GM18868 (cell line): Measurements from ENCODE around the gene RCSD1.

Source experiments
- ATAC-seq: cut with Tn5 transposase; IDR thresholded peaks from one replicate; pipeline ENCODE4 v1.9.1; 2021; ENCODE audit warnings: mild to moderate bottlenecking, moderate library complexity; ENCODE audit not compliant: unreplicated experiment

The RCSD1 gene

GRCh38 chr1:167683226-167683625 lies 53.2 kb downstream of the RCSD1 start:
- ATAC-seq = no peak

- ATAC-seq = no peak
Observed at GRCh38 chr1:167683641-167684502, 53.8 kb downstream of the RCSD1 start.

GRCh38 chr1:167685844-167686243 lies 55.8 kb downstream of the RCSD1 start:
- ATAC-seq = no peak

GRCh38 chr1:167687919-167688519 lies 58.0 kb downstream of the RCSD1 start:
- ATAC-seq = peak; percentile 63

- no peak for ATAC-seq
Observed at GRCh38 chr1:167689567-167689920, 59.5 kb downstream of the RCSD1 start.

GRCh38 chr1:167690053-167690452 lies 60.0 kb downstream of the RCSD1 start:
- ATAC-seq = no peak

- no peak for ATAC-seq
Observed at GRCh38 chr1:167693425-167694045, 63.5 kb downstream of the RCSD1 start.

- no peak for ATAC-seq
Observed at GRCh38 chr1:167694691-167695090, 64.7 kb downstream of the RCSD1 start.

- ATAC-seq = no peak
Observed at GRCh38 chr1:167695147-167695546, 65.1 kb downstream of the RCSD1 start.

GRCh38 chr1:167695756-167696561 lies 65.9 kb downstream of the RCSD1 start:
- no peak for ATAC-seq

GRCh38 chr1:167697667-167698141 lies 67.7 kb downstream of the RCSD1 start:
- no peak for ATAC-seq

GRCh38 chr1:167698313-167698712 lies 68.3 kb downstream of the RCSD1 start:
- no peak for ATAC-seq

GRCh38 chr1:167701510-167701909 lies 71.5 kb downstream of the RCSD1 start:
- ATAC-seq = no peak

- no peak for ATAC-seq
Observed at GRCh38 chr1:167703557-167703956, 73.5 kb downstream of the RCSD1 start.

- no peak for ATAC-seq
Observed at GRCh38 chr1:167704715-167705114, 74.7 kb downstream of the RCSD1 start.

GRCh38 chr1:167705250-167705649 lies 75.2 kb downstream of the RCSD1 start:
- no peak for ATAC-seq

GRCh38 chr1:167706363-167706762 lies 76.3 kb downstream of the RCSD1 start:
- no peak for ATAC-seq

GRCh38 chr1:167706931-167707877 lies 77.2 kb downstream of the RCSD1 start:
- peak; percentile 60 for ATAC-seq

- ATAC-seq = no peak
Observed at GRCh38 chr1:167707942-167708341, 77.9 kb downstream of the RCSD1 start.

GRCh38 chr1:167708940-167709389 lies 78.9 kb downstream of the RCSD1 start:
- peak; percentile 46 for ATAC-seq
